Endothelial cell of umbilical vein (primary cell): ENCODE data around the gene PPIP5K1. TPM values are rescaled to one million over a fixed set of nuclear protein-coding genes. Genes with fewer than 3 reads are reported as not detected.

Experiments
- BruUV-seq: library from RNA; stranded (reverse); fragments of 400-500 nt; replicated peaks from 2 replicates; lab custom pipeline; 2021; lab: Mats Ljungman, UMichigan
- CTCF ChIA-PET: fragments of 300-600, 350-600 bp; sonication (Branson Sonifier 250); formaldehyde crosslinking; loops from one replicate; lab custom pipeline; 2021; ENCODE audit warnings: antibody characterized with exemption, inconsistent platforms; lab: Charles Lee
- POLR2A ChIA-PET: fragments of 300-600, 350-600 bp; sonication (Branson Sonifier 250); formaldehyde crosslinking; loops from one replicate; lab custom pipeline; 2021; ENCODE audit warnings: antibody characterized with exemption, inconsistent platforms; lab: Charles Lee
- DNase-seq: peaks from one replicate; pipeline ENCODE4 v3.0.0-alpha.2; 2011; ENCODE audit warnings: low read depth, low spot score
- FAIRE-seq: peaks from 2 replicates; lab custom pipeline; 2011; peaks lifted over from hg19 to GRCh38; lab: Jason Lieb, UNC
- H2AFZ ChIP-seq: 2 replicates; pipeline ENCODE4 v1.6.0; 2012; ENCODE audit warnings: low read depth, low read length, control low read depth, inconsistent platforms
- H3K27ac ChIP-seq: 2 replicates; pipeline ENCODE4 v1.5.1; 2011; ENCODE audit warnings: low read depth, mild to moderate bottlenecking, control low read depth, low read length, moderate library complexity; ENCODE audit not compliant: insufficient read depth
- H3K27me3 ChIP-seq, 2 experiments: 2 replicates each; pipeline versions ENCODE4 v1.6.0 to v1.6.1; 2011; ENCODE audit warnings: low read length in 2 of 2, mixed read lengths in 1 of 2; ENCODE audit not compliant: control insufficient read depth in 2 of 2, insufficient read depth in 2 of 2
- H3K36me3 ChIP-seq, 2 experiments: 2 replicates in 1 of 2; 3 replicates in 1 of 2; pipeline ENCODE4 v1.5.1; 2011; ENCODE audit warnings: low read length in 2 of 2, mild to moderate bottlenecking in 1 of 2, moderate library complexity in 1 of 2; ENCODE audit not compliant: control insufficient read depth in 2 of 2, insufficient read depth in 2 of 2; ENCODE audit errors: extremely low read depth in 1 of 2
- H3K4me1 ChIP-seq: 3 replicates; pipeline ENCODE4 v1.5.1; 2011; ENCODE audit warnings: mild to moderate bottlenecking, low read length; ENCODE audit not compliant: control insufficient read depth, insufficient read depth; ENCODE audit errors: extremely low read depth
- H3K4me2 ChIP-seq: 2 replicates; pipeline ENCODE4 v1.6.1; 2011; ENCODE audit warnings: low read length, control low read depth, mixed read lengths; ENCODE audit not compliant: insufficient read depth
- H3K4me3 ChIP-seq, 3 experiments: fragments of 200-600 bp in 1 of 3; sonication (generic), shearing (Covaris generic) in 1 of 3; replicated peaks in 1 of 3; 2 replicates each; pipeline ENCODE4 v1.5.1; 2011 to 2016; ENCODE audit warnings: control low read depth in 3 of 3, low read length in 3 of 3, mild to moderate bottlenecking in 2 of 3, inconsistent platforms in 1 of 3, low read depth in 1 of 3, moderate library complexity in 1 of 3; ENCODE audit not compliant: insufficient read depth in 1 of 3
- H3K79me2 ChIP-seq: 2 replicates; pipeline ENCODE4 v1.6.0; 2012; ENCODE audit warnings: low read length, inconsistent platforms; ENCODE audit not compliant: control insufficient read depth, insufficient read depth
- H3K9ac ChIP-seq: replicated peaks from 2 replicates; pipeline ENCODE3; 2011; ENCODE audit warnings: low read length, control low read depth; ENCODE audit not compliant: insufficient read depth; ENCODE audit errors: extremely low read depth
- H3K9me1 ChIP-seq: replicated peaks from 3 replicates; pipeline ENCODE4 v1.6.0; 2011; ENCODE audit warnings: mild to moderate bottlenecking, low read length; ENCODE audit not compliant: control insufficient read depth, insufficient read depth; ENCODE audit errors: extremely low read depth
- H3K9me3 ChIP-seq: replicated peaks from 2 replicates; pipeline ENCODE4 v1.5.1; 2012; ENCODE audit warnings: low read length, inconsistent platforms; ENCODE audit not compliant: control insufficient read depth, insufficient read depth
- H4K20me1 ChIP-seq: replicated peaks from 2 replicates; pipeline ENCODE3; 2011; ENCODE audit warnings: mild to moderate bottlenecking, low read length; ENCODE audit not compliant: control insufficient read depth, insufficient read depth; ENCODE audit errors: extremely low read depth
- EZH2 ChIP-seq: IDR thresholded peaks from 2 replicates; pipeline ENCODE4 v1.6.1; 2012; ENCODE audit warnings: borderline replicate concordance, low read depth, mild to moderate bottlenecking, moderate library complexity, low read length, inconsistent platforms; ENCODE audit not compliant: severe bottlenecking
- FOS ChIP-seq: IDR thresholded peaks from 2 replicates; pipeline ENCODE4 v1.6.1; 2011; ENCODE audit warnings: mild to moderate bottlenecking, low read length, moderate library complexity, borderline replicate concordance; ENCODE audit not compliant: insufficient read depth
- JUN ChIP-seq: IDR thresholded peaks from 2 replicates; pipeline ENCODE4 v1.6.1; 2011; ENCODE audit warnings: borderline replicate concordance, low read depth; ENCODE audit not compliant: insufficient read length, insufficient read depth
- dilution Hi-C: fragments of 300-500 bp; cut with MboI; formaldehyde crosslinking; loops from one replicate; pipeline ENCODE4 v1.15.0; 2019; ENCODE audit warnings: low sequenced_read_pairs; ENCODE audit not compliant: extremely low pct_ligation_motif_present
- intact Hi-C: fragments of 100-400 bp; cut with micrococcal nuclease; formaldehyde crosslinking; loops from one replicate; pipeline ENCODE4 v1.10.0; 2022
- polyA plus RNA-seq, 4 experiments: library from polyadenylated mRNA; depleted of rRNA in 3 of 4; stranded (reverse) in 3 of 4; unstranded in 1 of 4; fragments of >200 nt; gene quantifications; 2 replicates each; pipeline versions ENCODE4 v1.2.1 to v1.2.3, GENCODE V29; 2011 to 2012; ENCODE audit warnings: missing spikeins in 1 of 4
- total RNA-seq: library from RNA; stranded (reverse); gene quantifications from 2 replicates; pipeline ENCODE4 v1.2.3, GENCODE V29; 2021
- TF ChIP-seq, protein P1 (sequence below), 2 donors: IDR thresholded peaks; 1 replicate in 1 of 2; 2 replicates in 1 of 2; pipeline ENCODE4 v1.5.1; 2011; ENCODE audit warnings: low read length in 2 of 2, mild to moderate bottlenecking in 2 of 2, moderate library complexity in 2 of 2, control low read depth in 1 of 2, inconsistent platforms in 1 of 2, low read depth in 1 of 2; ENCODE audit not compliant: insufficient read depth in 1 of 2; ENCODE audit errors: extremely low read depth in 1 of 2

Gene PPIP5K1
- total and polyA plus RNA-seq, 2 donors (not counting 3 experiments of a cell fraction or from before 2014, with no cell fraction given) = 22.2 to 35.3 TPM

DNA sequence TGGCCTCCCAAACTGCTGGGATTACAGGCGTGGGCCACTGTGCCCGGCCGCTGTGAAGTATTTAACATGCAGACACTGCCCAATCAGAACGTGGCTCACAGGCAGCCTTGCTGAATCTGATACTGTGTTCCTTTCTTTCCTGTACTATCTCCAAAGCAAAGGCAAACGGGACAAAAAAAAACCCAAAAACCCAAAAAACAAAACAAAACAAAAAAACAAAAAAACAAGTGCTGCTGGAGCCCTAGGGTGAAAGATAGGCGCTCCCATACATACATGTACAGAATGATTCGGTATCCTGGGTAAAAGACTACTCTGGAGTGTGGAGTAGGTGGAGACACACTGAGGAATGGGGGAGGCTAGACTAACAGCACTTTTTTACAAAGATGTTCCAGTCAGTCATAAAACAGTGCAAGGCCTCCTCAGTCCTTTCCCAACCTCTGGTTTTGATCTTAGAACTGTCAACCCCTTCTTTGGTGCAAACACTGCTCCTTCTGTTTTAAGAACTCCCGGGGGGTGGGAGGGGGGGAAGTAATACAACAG, 80.3 kb downstream of the PPIP5K1 start:
- no peaks in the 10 kb centered on the region for H3K9me3 ChIP-seq
- no peaks in the 10 kb centered on the region for H3K27me3 ChIP-seq
- H3K36me3 ChIP-seq = no peaks in the 10 kb centered on the region
- no peak overlapping the region for H3K27ac ChIP-seq
- no peak for DNase-seq
- intact Hi-C loops (loop anchor here (1.0 to 10.0 kb wide), 4 partner anchors 16 to 235 kb away; partner anchors contain the start of genes PDIA3 and TP53BP1), dilution Hi-C loops (no loop called here)
- peak overlapping the region; percentile 77 for H3K4me2 ChIP-seq
- ChIA-PET POLR2A (interaction anchor here (1.4 kb wide), 1 partner anchor 10 kb away, joined by 3 read pairs; no protein-coding TSS in a partner anchor), CTCF (interaction anchor here (0.7 to 6.6 kb wide), 12 partner anchors 8 to 69 kb away, joined by 3 to 101 read pairs (median 5); partner anchors contain the start of gene TP53BP1)
- peaks cover 27% of the 10 kb centered on the region for H3K4me1 ChIP-seq
- H3K9ac ChIP-seq = no peak overlapping the region
- H4K20me1 ChIP-seq = no peaks in the 10 kb centered on the region
- no peak for TF ChIP-seq JUN
- TF ChIP-seq FOS = no peak
- TF ChIP-seq, protein P1, sequence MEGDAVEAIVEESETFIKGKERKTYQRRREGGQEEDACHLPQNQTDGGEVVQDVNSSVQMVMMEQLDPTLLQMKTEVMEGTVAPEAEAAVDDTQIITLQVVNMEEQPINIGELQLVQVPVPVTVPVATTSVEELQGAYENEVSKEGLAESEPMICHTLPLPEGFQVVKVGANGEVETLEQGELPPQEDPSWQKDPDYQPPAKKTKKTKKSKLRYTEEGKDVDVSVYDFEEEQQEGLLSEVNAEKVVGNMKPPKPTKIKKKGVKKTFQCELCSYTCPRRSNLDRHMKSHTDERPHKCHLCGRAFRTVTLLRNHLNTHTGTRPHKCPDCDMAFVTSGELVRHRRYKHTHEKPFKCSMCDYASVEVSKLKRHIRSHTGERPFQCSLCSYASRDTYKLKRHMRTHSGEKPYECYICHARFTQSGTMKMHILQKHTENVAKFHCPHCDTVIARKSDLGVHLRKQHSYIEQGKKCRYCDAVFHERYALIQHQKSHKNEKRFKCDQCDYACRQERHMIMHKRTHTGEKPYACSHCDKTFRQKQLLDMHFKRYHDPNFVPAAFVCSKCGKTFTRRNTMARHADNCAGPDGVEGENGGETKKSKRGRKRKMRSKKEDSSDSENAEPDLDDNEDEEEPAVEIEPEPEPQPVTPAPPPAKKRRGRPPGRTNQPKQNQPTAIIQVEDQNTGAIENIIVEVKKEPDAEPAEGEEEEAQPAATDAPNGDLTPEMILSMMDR (IDR thresholded peaks at IDR 0.05; ENCODE audit: extremely low read depth in 1 of 2, insufficient read depth in 1 of 2, low read depth in 1 of 2, low read length in 2 of 2) = no peak
- TF ChIP-seq EZH2 = no peak
- no peak for FAIRE-seq
- H3K4me3 ChIP-seq = peak overlapping the region in 1 of 3 experiments; percentile 81
- no TSS peak for BruUV-seq
- peak overlapping the region; percentile 92 for H2AFZ ChIP-seq
- H3K9me1 ChIP-seq = no peaks in the 10 kb centered on the region
- H3K79me2 ChIP-seq = no peaks in the 10 kb centered on the region
